Mucosa of stomach (tissue), 1 donor: ENCODE data around the gene NEIL3.

Experiments used
- H3K27me3 ChIP-seq: one replicate; pipeline ENCODE4 v1.7.0; 2013; ENCODE audit warnings: mild to moderate bottlenecking, low read length; ENCODE audit not compliant: control insufficient read depth, insufficient read depth
- H3K36me3 ChIP-seq: one replicate; pipeline ENCODE4 v1.7.0; 2013; ENCODE audit warnings: low read length; ENCODE audit not compliant: control insufficient read depth, insufficient read depth
- H3K4me1 ChIP-seq: one replicate; pipeline ENCODE4 v1.7.0; 2013; ENCODE audit warnings: mild to moderate bottlenecking, low read length; ENCODE audit not compliant: control insufficient read depth, insufficient read depth
- H3K4me3 ChIP-seq: one replicate; pipeline ENCODE4 v1.7.0; 2013; ENCODE audit warnings: low read length
- H3K9ac ChIP-seq: one replicate; pipeline ENCODE4 v1.7.0; 2013; ENCODE audit warnings: mild to moderate bottlenecking, low read length, moderate library complexity
- H3K9me3 ChIP-seq: one replicate; pipeline ENCODE4 v1.7.0; 2013; ENCODE audit warnings: mild to moderate bottlenecking, low read length, moderate library complexity; ENCODE audit not compliant: control insufficient read depth
- donor health status: Pancreatic carcinoma.

The NEIL3 gene

GRCh38 chr4:177404986-177405385 is 95.3 kb downstream of the NEIL3 start:
- Histone ChIP-seq H3K27me3 (no peaks in the 10 kb centered on the region), H3K36me3 (no peaks in the 10 kb centered on the region), H3K9me3 (no peaks in the 10 kb centered on the region), H3K4me3 (no peak overlapping the region), H3K9ac (no peak overlapping the region), H3K4me1 (no peaks in the 10 kb centered on the region)

GRCh38 chr4:177405508-177405907 is 95.8 kb downstream of the NEIL3 start:
- Histone ChIP-seq H3K27me3 (no peaks in the 10 kb centered on the region), H3K9ac (no peak overlapping the region), H3K4me1 (no peaks in the 10 kb centered on the region), H3K4me3 (no peak overlapping the region), H3K9me3 (no peaks in the 10 kb centered on the region), H3K36me3 (no peaks in the 10 kb centered on the region)

- Histone ChIP-seq H3K4me1 (no peaks in the 10 kb centered on the region), H3K9me3 (no peaks in the 10 kb centered on the region), H3K36me3 (no peaks in the 10 kb centered on the region), H3K9ac (no peak overlapping the region), H3K4me3 (no peak overlapping the region), H3K27me3 (no peaks in the 10 kb centered on the region)
Observed at GRCh38 chr4:177408023-177408422, 98.3 kb downstream of the NEIL3 start.

- no peaks in the 10 kb centered on the region for H3K27me3 ChIP-seq
- H3K9ac ChIP-seq: no peak overlapping the region
- no peaks in the 10 kb centered on the region for H3K36me3 ChIP-seq
- no peaks in the 10 kb centered on the region for H3K4me1 ChIP-seq
- no peaks in the 10 kb centered on the region for H3K9me3 ChIP-seq
- no peak overlapping the region for H3K4me3 ChIP-seq
Observed at GRCh38 chr4:177410566-177410965, 100.9 kb downstream of the NEIL3 start.

GRCh38 chr4:177411996-177412395 is 102.3 kb downstream of the NEIL3 start:
- Histone ChIP-seq H3K36me3 (no peaks in the 10 kb centered on the region), H3K4me1 (no peaks in the 10 kb centered on the region), H3K4me3 (no peak overlapping the region), H3K27me3 (no peaks in the 10 kb centered on the region), H3K9me3 (no peaks in the 10 kb centered on the region), H3K9ac (no peak overlapping the region)
